Activated effector memory CD4-positive, alpha-beta T cell treated with anti-CD3 and anti-CD28 coated beads, Interleukin-2, amount 50 U/mL, for 16 hours (primary cell): ENCODE data around the gene TMEM174.

Experiments used
- DNase-seq: peaks from one replicate; pipeline ENCODE4 v3.0.0-alpha.2; 2020

Gene TMEM174

GRCh38 chr5:73172951-73173350 is at the start of gene TMEM174:
Gene TMEM174, plus strand, starts transcription at chr5:73173193. Its CDS starts 51 bp downstream, at chr5:73173244.
- no peak for DNase-seq

GRCh38 chr5:73125289-73125688 is 47.7 kb upstream of the TMEM174 start:
- DNase-seq: no peak

- DNase-seq: no peak
Observed at GRCh38 chr5:73126381-73126780, 46.6 kb upstream of the TMEM174 start.

- no peak for DNase-seq
Observed at GRCh38 chr5:73126957-73127356, 46.0 kb upstream of the TMEM174 start.

GRCh38 chr5:73129143-73129542 is 43.9 kb upstream of the TMEM174 start:
- no peak for DNase-seq

- no peak for DNase-seq
Observed at GRCh38 chr5:73130811-73131210, 42.2 kb upstream of the TMEM174 start.

- no peak for DNase-seq
Observed at GRCh38 chr5:73131711-73132425, 41.1 kb upstream of the TMEM174 start.

- no peak for DNase-seq
Observed at GRCh38 chr5:73132759-73133158, 40.2 kb upstream of the TMEM174 start.

- DNase-seq: no peak
Observed at GRCh38 chr5:73135021-73135420, 38.0 kb upstream of the TMEM174 start.

GRCh38 chr5:73135429-73136054 is 37.5 kb upstream of the TMEM174 start:
- DNase-seq: no peak

- DNase-seq: no peak
Observed at GRCh38 chr5:73136055-73136562, 36.9 kb upstream of the TMEM174 start.

- DNase-seq: no peak
Observed at GRCh38 chr5:73137563-73138530, 35.1 kb upstream of the TMEM174 start.

- no peak for DNase-seq
Observed at GRCh38 chr5:73139485-73139884, 33.5 kb upstream of the TMEM174 start.

- DNase-seq: no peak
Observed at GRCh38 chr5:73140801-73141200, 32.2 kb upstream of the TMEM174 start.

GRCh38 chr5:73142035-73142434 is 31.0 kb upstream of the TMEM174 start:
- no peak for DNase-seq

GRCh38 chr5:73143716-73144115 is 29.3 kb upstream of the TMEM174 start:
- DNase-seq: no peak

GRCh38 chr5:73149540-73149939 is 23.5 kb upstream of the TMEM174 start:
- no peak for DNase-seq

GRCh38 chr5:73150876-73151275 is 22.1 kb upstream of the TMEM174 start:
- DNase-seq: no peak

- no peak for DNase-seq
Observed at GRCh38 chr5:73151766-73152410, 21.1 kb upstream of the TMEM174 start.

- DNase-seq: no peak
Observed at GRCh38 chr5:73152411-73153388, 20.3 kb upstream of the TMEM174 start.

GRCh38 chr5:73153513-73153912 is 19.5 kb upstream of the TMEM174 start:
- DNase-seq: no peak
